HTR-8/SVneo (cell line): ENCODE measurements around the gene CMIP.
"Not testable (repeated sequence)": the region's sequence is repeated elsewhere in the genome, so short reads cannot be mapped to it uniquely, and the experiment has no call there.

Experiments
- DNase-seq: peaks from one replicate; pipeline ENCODE4 v3.0.0; 2011; ENCODE audit warnings: low spot score, mixed read lengths; ENCODE audit not compliant: insufficient read length
- FAIRE-seq: peaks from 2 replicates; lab custom pipeline; 2011; peaks lifted over from hg19 to GRCh38; lab: Jason Lieb, UNC

CMIP gene

GRCh38 chr16:81513204-81514040, 68.8 kb downstream of the CMIP start:
- no peak for FAIRE-seq
- no peak for DNase-seq

- DNase-seq (no peak), FAIRE-seq (no peak)
These were observed 69.5 kb downstream of the CMIP start for GRCh38 chr16:81514041-81514559.

- FAIRE-seq (no peak), DNase-seq (no peak)
These were observed 70.1 kb downstream of the CMIP start for GRCh38 chr16:81514568-81515258.

- DNase-seq: no peak
These were observed 70.7 kb downstream of the CMIP start for GRCh38 chr16:81515281-81515680.

GRCh38 chr16:81515721-81516120, 71.1 kb downstream of the CMIP start:
- no peak for DNase-seq
- FAIRE-seq: no peak

More at GRCh38 chr16:81515281-81515680, 70.7 kb downstream of the CMIP start:
- FAIRE-seq: no peak

GRCh38 chr16:81516478-81517149, 72.0 kb downstream of the CMIP start:
- no peak for DNase-seq
- FAIRE-seq: no peak

- no peak for FAIRE-seq
These were observed 72.5 kb downstream of the CMIP start for GRCh38 chr16:81517150-81517499.

GRCh38 chr16:81517629-81518438, 73.2 kb downstream of the CMIP start:
- no peak for FAIRE-seq
- no peak for DNase-seq

More at GRCh38 chr16:81517150-81517499, 72.5 kb downstream of the CMIP start:
- no peak for DNase-seq

- no peak for FAIRE-seq
- DNase-seq: no peak
These were observed 73.8 kb downstream of the CMIP start for GRCh38 chr16:81518439-81518757.

GRCh38 chr16:81519301-81520150, 74.9 kb downstream of the CMIP start:
- FAIRE-seq (no peak), DNase-seq (no peak)

GRCh38 chr16:81520151-81520470, 75.5 kb downstream of the CMIP start:
- DNase-seq (no peak), FAIRE-seq (no peak)

- DNase-seq: no peak
These were observed 76.0 kb downstream of the CMIP start for GRCh38 chr16:81520560-81521135.

GRCh38 chr16:81521141-81521626, 76.6 kb downstream of the CMIP start:
- DNase-seq (no peak), FAIRE-seq (no peak)

More at GRCh38 chr16:81520560-81521135, 76.0 kb downstream of the CMIP start:
- no peak for FAIRE-seq

- FAIRE-seq (no peak), DNase-seq (no peak)
These were observed 77.6 kb downstream of the CMIP start for GRCh38 chr16:81522108-81522701.

- FAIRE-seq, DNase-seq: not testable (repeated sequence)
These were observed 78.2 kb downstream of the CMIP start for GRCh38 chr16:81522851-81523250.

- FAIRE-seq: no peak
These were observed 78.9 kb downstream of the CMIP start for GRCh38 chr16:81523387-81524115.

GRCh38 chr16:81524382-81524781, 79.8 kb downstream of the CMIP start:
- DNase-seq (no peak), FAIRE-seq (no peak)

More at GRCh38 chr16:81523387-81524115, 78.9 kb downstream of the CMIP start:
- DNase-seq: no peak

- DNase-seq, FAIRE-seq: not testable (repeated sequence)
These were observed 80.3 kb downstream of the CMIP start for GRCh38 chr16:81524885-81525284.
